ENCODE data around the gene VSIG10L2.

The VSIG10L2 gene

GRCh38 chr11:125929445-125930075 lies 16.3 kb upstream of the VSIG10L2 start:
- DNase-seq (ENCODE audit: low read depth, low spot score), result no peak
- TF ChIP-seq CTCF (IDR thresholded peaks at IDR 0.05; ENCODE audit: low read depth, low read length), result no peak
- in situ Hi-C loops (cut with HindIII; ENCODE audit: low sequenced_read_pairs), result loop anchor here (25.0 kb wide), 1 partner anchor 258 kb away; no protein-coding TSS in a partner anchor
- no peak overlapping the region for H3K4me3 ChIP-seq (ENCODE audit: low read depth, low read length)

- in situ Hi-C loops (cut with HindIII; ENCODE audit: low sequenced_read_pairs), result loop anchor here (25.0 kb wide), 1 partner anchor 257 kb away; no protein-coding TSS in a partner anchor
- no peak for DNase-seq (ENCODE audit: low read depth, low spot score)
- no peak for TF ChIP-seq CTCF (IDR thresholded peaks at IDR 0.05; ENCODE audit: low read depth, low read length)
- H3K4me3 ChIP-seq (ENCODE audit: low read depth, low read length), result no peak overlapping the region
Observed at GRCh38 chr11:125930076-125930450, 15.8 kb upstream of the VSIG10L2 start.

DNA sequence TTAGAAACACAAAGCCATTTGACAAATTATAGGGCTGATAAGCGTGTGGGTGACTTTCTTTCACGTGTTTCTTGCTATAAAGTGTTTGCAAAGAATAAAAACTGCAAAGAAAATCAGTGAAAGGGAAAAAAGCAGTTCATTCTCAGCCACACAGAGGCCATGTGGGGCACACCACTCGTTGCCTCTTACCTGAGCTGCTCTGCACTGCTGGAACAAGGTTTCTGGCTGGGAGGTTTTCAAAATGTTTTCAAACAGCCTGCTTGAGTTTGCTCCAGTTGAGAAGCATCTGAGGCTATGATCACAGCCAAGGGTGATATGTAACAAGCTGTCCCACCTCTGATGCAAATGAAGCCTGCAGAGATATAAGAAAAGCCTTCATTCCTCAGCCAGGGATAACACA lies 14.7 kb upstream of the VSIG10L2 start:
- no peak overlapping the region for H3K4me3 ChIP-seq (ENCODE audit: low read depth, low read length)
- TF ChIP-seq CTCF (IDR thresholded peaks at IDR 0.05; ENCODE audit: low read depth, low read length), result no peak
- in situ Hi-C loops (cut with HindIII; ENCODE audit: low sequenced_read_pairs), result loop anchor here (25.0 kb wide), 1 partner anchor 256 kb away; no protein-coding TSS in a partner anchor
- DNase-seq (ENCODE audit: low read depth, low spot score), result no peak

DNA sequence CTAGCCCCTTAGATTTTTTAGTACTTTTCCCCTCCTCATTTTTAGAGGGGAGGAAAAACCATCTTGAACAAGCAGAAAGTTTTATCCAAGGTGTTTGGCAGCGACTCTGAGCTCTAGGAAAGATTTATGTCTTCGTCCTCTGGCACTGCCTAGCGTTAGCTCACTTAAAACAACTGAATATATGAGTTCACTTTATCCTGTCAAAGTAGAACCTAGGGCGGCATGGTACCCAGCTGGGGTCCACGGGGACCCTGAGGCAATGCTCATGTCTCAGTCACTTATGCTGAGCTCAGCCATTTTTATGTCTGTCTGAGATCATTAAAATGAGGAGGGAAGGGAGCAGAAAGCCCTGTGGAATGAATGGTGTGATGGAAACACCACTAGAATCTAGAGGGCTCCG lies 14.2 kb upstream of the VSIG10L2 start:
- in situ Hi-C loops (cut with HindIII; ENCODE audit: low sequenced_read_pairs), result loop anchor here (25.0 kb wide), 1 partner anchor 256 kb away; no protein-coding TSS in a partner anchor
- no peak for TF ChIP-seq CTCF (IDR thresholded peaks at IDR 0.05; ENCODE audit: low read depth, low read length)
- no peak overlapping the region for H3K4me3 ChIP-seq (ENCODE audit: low read depth, low read length)
- no peak for DNase-seq (ENCODE audit: low read depth, low spot score)

DNA sequence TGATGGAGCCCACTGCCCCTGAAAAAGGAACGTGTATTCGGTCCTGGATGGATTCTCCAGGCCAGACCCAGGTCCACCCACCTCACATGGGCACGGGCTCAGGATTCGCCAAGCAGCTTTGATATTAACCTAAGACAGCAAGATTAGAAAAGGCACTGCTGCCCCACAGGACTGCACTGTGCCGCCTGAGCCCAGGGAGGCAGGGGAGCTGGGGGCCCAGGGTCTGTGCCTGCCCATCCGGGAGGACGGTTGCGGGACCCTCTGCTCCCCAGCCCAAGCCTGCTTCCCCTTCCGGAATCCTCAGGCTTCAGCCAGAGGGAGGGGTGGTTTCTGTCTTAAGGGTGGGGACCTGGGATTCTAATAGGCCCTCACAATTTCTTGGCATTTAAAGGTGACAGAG lies 13.5 kb upstream of the VSIG10L2 start:
- DNase-seq (ENCODE audit: low read depth, low spot score), result no peak
- in situ Hi-C loops (cut with HindIII; ENCODE audit: low sequenced_read_pairs), result loop anchor here (25.0 kb wide), 1 partner anchor 255 kb away; no protein-coding TSS in a partner anchor
- no peak overlapping the region for H3K4me3 ChIP-seq (ENCODE audit: low read depth, low read length)
- no peak for TF ChIP-seq CTCF (IDR thresholded peaks at IDR 0.05; ENCODE audit: low read depth, low read length)

- in situ Hi-C loops (cut with HindIII; ENCODE audit: low sequenced_read_pairs), result loop anchor here (25.0 kb wide), 1 partner anchor 254 kb away; no protein-coding TSS in a partner anchor
- TF ChIP-seq CTCF (IDR thresholded peaks at IDR 0.05; ENCODE audit: low read depth, low read length), result no peak
- no peak overlapping the region for H3K4me3 ChIP-seq (ENCODE audit: low read depth, low read length)
- DNase-seq (ENCODE audit: low read depth, low spot score), result no peak
Observed at GRCh38 chr11:125933030-125933813, 12.6 kb upstream of the VSIG10L2 start.

All from astrocyte of the spinal cord (primary cell).